Uterus (tissue), 2 donors: ENCODE measurements around the gene TTC16.

Source experiments
- CTCF ChIP-seq, 4 experiments: fragments of 200-600 bp in 2 of 4; fragments of 450-650 bp in 2 of 4; sonication (generic) in 2 of 4; IDR thresholded peaks; one replicate each; pipeline ENCODE4 v1.5.1; 2016 to 2019; ENCODE audit warnings: antibody characterized with exemption in 4 of 4, mild to moderate bottlenecking in 2 of 4, moderate library complexity in 1 of 4
- POLR2A ChIP-seq, 2 donors: fragments of 450-650 bp; IDR thresholded peaks; one replicate each; pipeline ENCODE4 v1.6.1; 2016; ENCODE audit warnings: antibody characterized with exemption in 2 of 2, mild to moderate bottlenecking in 1 of 2, moderate library complexity in 1 of 2

- TF ChIP-seq CTCF (IDR thresholded peaks at IDR 0.05) (no peak), POLR2A (IDR thresholded peaks at IDR 0.05) (no peak)
These were observed 12.5 kb upstream of the TTC16 start for GRCh38 chr9:127703289-127703946.
